B cell (primary cell): ENCODE data around the gene TMEM50B. TPM values are rescaled to one million over a fixed set of nuclear protein-coding genes. Genes with fewer than 3 reads are reported as not detected.

Experiments used
- ATAC-seq: fragments of 200-7000 bp; cut with Tn5 transposase; one replicate; pipeline ENCODE4 v1.10.0; 2021; ENCODE audit warnings: low read depth, mild to moderate bottlenecking, moderate number of reproducible peaks, moderate library complexity
- CTCF ChIA-PET: fragments of 350-600 bp; sonication (Branson Sonifier 250); formaldehyde crosslinking; loops from one replicate; lab custom pipeline; 2021; ENCODE audit warnings: antibody characterized with exemption, inconsistent platforms; lab: Charles Lee
- POLR2A ChIA-PET: fragments of 350-600 bp; sonication (Branson Sonifier 250); formaldehyde crosslinking; loops from one replicate; lab custom pipeline; 2021; ENCODE audit warnings: antibody characterized with exemption; lab: Charles Lee
- DNase-seq: peaks from one replicate; pipeline ENCODE4 v3.0.0; 2013
- H2AFZ ChIP-seq: 2 replicates; pipeline ENCODE4 v1.6.1; 2012; ENCODE audit warnings: mild to moderate bottlenecking, low read depth, low read length; ENCODE audit not compliant: insufficient read depth, poor library complexity, severe bottlenecking
- H3K27ac ChIP-seq, 2 donors: 1 replicate in 1 of 2; 2 replicates in 1 of 2; pipeline ENCODE4 v1.5.1; 2012 to 2013; ENCODE audit warnings: low read length in 2 of 2, mild to moderate bottlenecking in 2 of 2, moderate library complexity in 1 of 2
- H3K27me3 ChIP-seq, 4 experiments: fragments of 200-600 bp in 1 of 4; sonication (generic) in 1 of 4; replicated peaks in 1 of 4; 1 replicate in 2 of 4; 2 replicates in 2 of 4; pipeline versions ENCODE4 v1.6.1 to v1.7.0; 2013 to 2016; ENCODE audit warnings: low read length in 3 of 4, mild to moderate bottlenecking in 2 of 4, mixed read lengths in 1 of 4, moderate library complexity in 1 of 4; ENCODE audit not compliant: insufficient read depth in 4 of 4, control insufficient read depth in 3 of 4; ENCODE audit errors: control extremely low read depth in 1 of 4
- H3K36me3 ChIP-seq, 2 experiments: replicated peaks in 1 of 2; 1 replicate in 1 of 2; 2 replicates in 1 of 2; pipeline versions ENCODE4 v1.6.1 to v1.7.1; 2013; ENCODE audit warnings: low read length in 1 of 2; ENCODE audit not compliant: insufficient read depth in 2 of 2, control insufficient read depth in 1 of 2; ENCODE audit errors: control extremely low read depth in 1 of 2, extremely low read depth in 1 of 2
- H3K4me1 ChIP-seq, 2 donors: fragments of 200-600 bp in 1 of 2; sonication (generic) in 1 of 2; 1 replicate in 1 of 2; 2 replicates in 1 of 2; pipeline versions ENCODE4 v1.5.1 to v1.6.1; 2013 to 2017; ENCODE audit warnings: low read length in 2 of 2; ENCODE audit not compliant: control insufficient read depth in 2 of 2, insufficient read depth in 2 of 2
- H3K4me2 ChIP-seq: replicated peaks from 2 replicates; pipeline ENCODE3; 2012; ENCODE audit warnings: mild to moderate bottlenecking, low read depth, low read length; ENCODE audit not compliant: poor library complexity, severe bottlenecking
- H3K4me3 ChIP-seq, 5 experiments: fragments of 200-600 bp in 1 of 5; sonication (generic) in 1 of 5; 1 replicate in 3 of 5; 2 replicates in 2 of 5; pipeline versions ENCODE4 v1.5.1 to v1.7.0; 2011 to 2016; ENCODE audit warnings: low read length in 4 of 5, mild to moderate bottlenecking in 4 of 5, low read depth in 2 of 5, control low read depth in 1 of 5, moderate library complexity in 1 of 5; ENCODE audit not compliant: insufficient read depth in 1 of 5; ENCODE audit errors: control extremely low read depth in 1 of 5, extremely low read depth in 1 of 5
- H3K79me2 ChIP-seq: fragments of 200-600 bp; sonication (generic); one replicate; pipeline ENCODE4 v1.6.0; 2016; ENCODE audit warnings: low read length; ENCODE audit not compliant: control insufficient read depth, insufficient read depth
- H3K9ac ChIP-seq: fragments of 200-600 bp; sonication (generic); 2 replicates; pipeline ENCODE4 v1.6.1; 2017; ENCODE audit warnings: mild to moderate bottlenecking, low read length, moderate library complexity
- H3K9me3 ChIP-seq, 3 donors: one replicate each; pipeline versions ENCODE4 v1.6.1 to v1.7.1; 2013; ENCODE audit warnings: low read length in 2 of 3; ENCODE audit not compliant: control insufficient read depth in 2 of 3, insufficient read depth in 1 of 3; ENCODE audit errors: control extremely low read depth in 1 of 3
- H4K20me1 ChIP-seq: 2 replicates; pipeline ENCODE4 v1.6.0; 2012; ENCODE audit warnings: mild to moderate bottlenecking, low read length; ENCODE audit not compliant: insufficient read depth, control insufficient read depth, poor library complexity, severe bottlenecking
- H3K27ac Mint-ChIP-seq: one replicate; pipeline ENCODE4 v1.8.0; 2021; ENCODE audit warnings: mixed read lengths
- H3K27me3 Mint-ChIP-seq: one replicate; pipeline ENCODE4 v1.8.0; 2021; ENCODE audit warnings: mixed read lengths
- H3K4me1 Mint-ChIP-seq: one replicate; pipeline ENCODE4 v1.8.0; 2021; ENCODE audit warnings: mixed read lengths
- H3K4me3 Mint-ChIP-seq: one replicate; pipeline ENCODE4 v1.8.0; 2021; ENCODE audit warnings: mixed read lengths
- H3K9me3 Mint-ChIP-seq: one replicate; pipeline ENCODE4 v1.8.0; 2022; ENCODE audit warnings: mixed read lengths; ENCODE audit not compliant: insufficient read depth
- CTCF ChIP-seq: fragments of 200-600 bp; IDR thresholded peaks from one replicate; pipeline ENCODE4 v1.8.0; 2022; ENCODE audit warnings: antibody characterized with exemption, mild to moderate bottlenecking
- EZH2 ChIP-seq: IDR thresholded peaks from 2 replicates; pipeline ENCODE4 v1.6.1; 2012; ENCODE audit warnings: borderline replicate concordance, low read depth, mild to moderate bottlenecking, moderate library complexity, low read length; ENCODE audit not compliant: insufficient read depth, poor library complexity, severe bottlenecking
- WGBS: methylation state at CpG from one replicate; pipeline ENCODE4 v1.1.5; 2013; ENCODE audit warnings: missing lambda C conversion rate; ENCODE audit not compliant: insufficient coverage; 5-methylcytosine and 5-hydroxymethylcytosine counted together
- intact Hi-C: fragments of 100-400 bp; cut with micrococcal nuclease; formaldehyde crosslinking; loops from one replicate; pipeline ENCODE4 v1.10.0; 2022
- polyA plus RNA-seq: library from polyadenylated mRNA; depleted of rRNA; stranded (reverse); fragments of >200 nt; gene quantifications from 2 replicates; pipeline ENCODE4 v1.2.3, GENCODE V29; 2012
- total RNA-seq, 2 donors: library from RNA; stranded (reverse); fragments of 120-200 nt in 1 of 2; gene quantifications; 1 replicate in 1 of 2; 2 replicates in 1 of 2; pipeline versions ENCODE4 v1.2.3 to v1.2.4, GENCODE V29; 2013 to 2022

Gene TMEM50B
- total and polyA plus RNA-seq, 2 donors (not counting 1 experiment from before 2014, with no cell fraction given): 52.6 to 79.5 TPM

GRCh38 chr21:33441489-33442477 lies 38.0 kb downstream of the TMEM50B start:
- 4% methylated on average over 4 of the region's 11 CpGs for WGBS
- Histone ChIP-seq H3K4me2 (peak overlapping the region; percentile 64), H3K79me2 (peaks cover 14% of the 10 kb centered on the region), H3K36me3 (peaks cover 5 to 20% of the 10 kb centered on the region in 2 experiments), H4K20me1 (no peaks in the 10 kb centered on the region), H3K4me3 (peak overlapping the region in 1 of 5 experiments; percentile 38), H3K9me3 (no peaks in the 10 kb centered on the region), H2AFZ (peak overlapping the region; percentile 32), H3K27ac (peak overlapping the region; percentile 88), H3K27me3 (no peaks in the 10 kb centered on the region), H3K4me1 (peaks cover 56 to 65% of the 10 kb centered on the region in 2 donors), H3K9ac (peak overlapping the region; percentile 11)
- H3K4me1 Mint-ChIP-seq: peaks cover 55% of the 10 kb centered on the region
- no peaks in the 10 kb centered on the region for H3K9me3 Mint-ChIP-seq
- peak overlapping the region; percentile 71 for H3K4me3 Mint-ChIP-seq
- H3K27ac Mint-ChIP-seq: peak overlapping the region; percentile 96
- peak; percentile 93 for ATAC-seq
- H3K27me3 Mint-ChIP-seq: no peaks in the 10 kb centered on the region
- TF ChIP-seq CTCF (no peak), EZH2 (no peak)
- DNase-seq: peak; percentile 77
- intact Hi-C loops: loop anchor here (1.0 to 2.0 kb wide), 2 partner anchors 37 to 116 kb away; no protein-coding TSS in a partner anchor
- ChIA-PET CTCF (interaction anchor here (0.6 to 10.0 kb wide), 20 partner anchors 17 to 560 kb away, joined by 3 to 265 read pairs (median 5); partner anchors contain the start of genes IFNAR1, IL10RB and TMEM50B), POLR2A (interaction anchor here (0.6 to 1.8 kb wide), 12 partner anchors 17 to 243 kb away, joined by 3 to 15 read pairs (median 4); partner anchors contain the start of genes IFNAR1, IFNGR2 and TMEM50B)
